Chondrocyte (in vitro differentiated cells): Measurements from ENCODE around the gene SORCS1. TPM values are rescaled to one million over a fixed set of nuclear protein-coding genes. Genes with fewer than 3 reads are reported as not detected.

ENCODE experiments used
- DNase-seq: peaks from one replicate; pipeline ENCODE4 v3.0.0; 2021; ENCODE audit warnings: mixed read lengths, low spot score
- H3K27ac Mint-ChIP-seq: one replicate; pipeline ENCODE4 v1.8.0; 2021; ENCODE audit warnings: mild to moderate bottlenecking, moderate library complexity, mixed read lengths; ENCODE audit not compliant: unreplicated experiment
- H3K27me3 Mint-ChIP-seq: 2 replicates; pipeline ENCODE4 v1.8.0; 2021; ENCODE audit warnings: low read depth, mixed read lengths
- H3K36me3 Mint-ChIP-seq: 2 replicates; pipeline ENCODE4 v1.8.0; 2021; ENCODE audit warnings: low read depth, mixed read lengths
- H3K4me1 Mint-ChIP-seq: 2 replicates; pipeline ENCODE4 v1.8.0; 2021; ENCODE audit warnings: low read depth, mild to moderate bottlenecking, mixed read lengths
- H3K4me3 Mint-ChIP-seq: one replicate; pipeline ENCODE4 v1.8.0; 2021; ENCODE audit warnings: mild to moderate bottlenecking, moderate library complexity, mixed read lengths; ENCODE audit not compliant: unreplicated experiment
- H3K9me3 Mint-ChIP-seq: 2 replicates; pipeline ENCODE4 v1.8.0; 2021; ENCODE audit warnings: low read depth, mixed read lengths
- CTCF ChIP-seq: fragments of 200-600 bp; sonication (generic); IDR thresholded peaks from 2 replicates; pipeline ENCODE4 v1.5.0; 2021; ENCODE audit warnings: antibody characterized with exemption, mild to moderate bottlenecking, moderate library complexity
- total RNA-seq: library from RNA; stranded (reverse); gene quantifications from 3 replicates; pipeline ENCODE4 v1.2.1, GENCODE V29; 2021

Gene SORCS1
- total RNA-seq, 1 donor from 2014 or later = not detected

GRCh38 chr10:106825576-106826364 is 338.7 kb downstream of the SORCS1 start:
- peaks cover 8% of the 10 kb centered on the region for H3K4me1 Mint-ChIP-seq
- no peak overlapping the region for H3K27ac Mint-ChIP-seq
- TF ChIP-seq CTCF = no peak
- DNase-seq = no peak
- no peak overlapping the region for H3K4me3 Mint-ChIP-seq
- H3K9me3 Mint-ChIP-seq = no peaks in the 10 kb centered on the region
- H3K36me3 Mint-ChIP-seq = no peaks in the 10 kb centered on the region
- no peaks in the 10 kb centered on the region for H3K27me3 Mint-ChIP-seq

- DNase-seq = no peak
- Mint-ChIP-seq H3K4me3 (no peak overlapping the region), H3K27ac (no peak overlapping the region), H3K4me1 (peaks cover under 1% of the 10 kb centered on the region), H3K27me3 (no peaks in the 10 kb centered on the region), H3K36me3 (no peaks in the 10 kb centered on the region), H3K9me3 (no peaks in the 10 kb centered on the region)
- TF ChIP-seq CTCF = no peak
Measured at GRCh38 chr10:106820579-106820978, 343.9 kb downstream of the SORCS1 start.

- no peak for TF ChIP-seq CTCF
Measured at GRCh38 chr10:106819490-106819889, 345.0 kb downstream of the SORCS1 start.

GRCh38 chr10:106816318-106817085 is 348.0 kb downstream of the SORCS1 start:
- Mint-ChIP-seq H3K36me3 (no peaks in the 10 kb centered on the region), H3K27ac (no peak overlapping the region), H3K9me3 (peaks cover 2% of the 10 kb centered on the region), H3K27me3 (no peaks in the 10 kb centered on the region), H3K4me1 (no peaks in the 10 kb centered on the region), H3K4me3 (no peak overlapping the region)
- DNase-seq = no peak
- no peak for TF ChIP-seq CTCF

More at GRCh38 chr10:106819490-106819889, 345.0 kb downstream of the SORCS1 start:
- Mint-ChIP-seq H3K9me3 (no peaks in the 10 kb centered on the region), H3K27me3 (no peaks in the 10 kb centered on the region), H3K36me3 (no peaks in the 10 kb centered on the region), H3K27ac (no peak overlapping the region), H3K4me3 (no peak overlapping the region), H3K4me1 (no peaks in the 10 kb centered on the region)
- DNase-seq = no peak

- Mint-ChIP-seq H3K4me3 (no peak overlapping the region), H3K36me3 (no peaks in the 10 kb centered on the region), H3K27me3 (no peaks in the 10 kb centered on the region), H3K27ac (no peak overlapping the region), H3K9me3 (peaks cover 2% of the 10 kb centered on the region), H3K4me1 (no peaks in the 10 kb centered on the region)
- no peak for TF ChIP-seq CTCF
- no peak for DNase-seq
Measured at GRCh38 chr10:106815427-106816043, 349.0 kb downstream of the SORCS1 start.
